Measurements from ENCODE around the gene OPCML. TPM values are rescaled to one million over a fixed set of nuclear protein-coding genes. Genes with fewer than 3 reads are reported as not detected.

Gene OPCML
- total RNA-seq, 1 donor from 2014 or later: 1.2 TPM

- no peaks in the 10 kb centered on the region for H3K4me1 Mint-ChIP-seq
- H3K9me3 Mint-ChIP-seq: no peaks in the 10 kb centered on the region
- H3K27me3 Mint-ChIP-seq (ENCODE audit: low read depth): no peaks in the 10 kb centered on the region
- DNase-seq (ENCODE audit: low read depth, low spot score): no peak
- H3K36me3 Mint-ChIP-seq (ENCODE audit: low read depth): no peaks in the 10 kb centered on the region
- H3K4me3 Mint-ChIP-seq: no peak overlapping the region
- TF ChIP-seq CTCF (conservative IDR thresholded peaks at IDR 0.05): no peak
- no peak overlapping the region for H3K27ac Mint-ChIP-seq (ENCODE audit: unreplicated experiment)
Measured at GRCh38 chr11:132658004-132658403, 874.3 kb downstream of the OPCML start.

- H3K4me1 Mint-ChIP-seq: no peaks in the 10 kb centered on the region
- H3K36me3 Mint-ChIP-seq (ENCODE audit: low read depth): no peaks in the 10 kb centered on the region
- H3K9me3 Mint-ChIP-seq: no peaks in the 10 kb centered on the region
- H3K27ac Mint-ChIP-seq (ENCODE audit: unreplicated experiment): no peak overlapping the region
- H3K27me3 Mint-ChIP-seq (ENCODE audit: low read depth): no peaks in the 10 kb centered on the region
- no peak overlapping the region for H3K4me3 Mint-ChIP-seq
- DNase-seq (ENCODE audit: low read depth, low spot score): no peak
- TF ChIP-seq CTCF (conservative IDR thresholded peaks at IDR 0.05): no peak
Measured at GRCh38 chr11:132655187-132655855, 877.0 kb downstream of the OPCML start.

- DNase-seq (ENCODE audit: low read depth, low spot score): no peak
- Mint-ChIP-seq H3K36me3 (ENCODE audit: low read depth) (no peaks in the 10 kb centered on the region), H3K4me3 (no peak overlapping the region), H3K27ac (ENCODE audit: unreplicated experiment) (no peak overlapping the region), H3K4me1 (no peaks in the 10 kb centered on the region), H3K9me3 (no peaks in the 10 kb centered on the region), H3K27me3 (ENCODE audit: low read depth) (no peaks in the 10 kb centered on the region)
- no peak for TF ChIP-seq CTCF (conservative IDR thresholded peaks at IDR 0.05)
Measured at GRCh38 chr11:132653237-132653636, 879.1 kb downstream of the OPCML start.

GRCh38 chr11:132650969-132651720, 881.2 kb downstream of the OPCML start:
- Mint-ChIP-seq H3K27me3 (ENCODE audit: low read depth) (no peaks in the 10 kb centered on the region), H3K36me3 (ENCODE audit: low read depth) (no peaks in the 10 kb centered on the region), H3K4me3 (no peak overlapping the region), H3K9me3 (no peaks in the 10 kb centered on the region), H3K4me1 (no peaks in the 10 kb centered on the region), H3K27ac (ENCODE audit: unreplicated experiment) (no peak overlapping the region)
- TF ChIP-seq CTCF (conservative IDR thresholded peaks at IDR 0.05): no peak
- DNase-seq (ENCODE audit: low read depth, low spot score): no peak

- Mint-ChIP-seq H3K27me3 (ENCODE audit: low read depth) (no peaks in the 10 kb centered on the region), H3K9me3 (no peaks in the 10 kb centered on the region), H3K36me3 (ENCODE audit: low read depth) (no peaks in the 10 kb centered on the region), H3K27ac (ENCODE audit: unreplicated experiment) (no peak overlapping the region), H3K4me1 (no peaks in the 10 kb centered on the region), H3K4me3 (no peak overlapping the region)
- no peak for DNase-seq (ENCODE audit: low read depth, low spot score)
- no peak for TF ChIP-seq CTCF (conservative IDR thresholded peaks at IDR 0.05)
Measured at GRCh38 chr11:132649277-132649676, 883.0 kb downstream of the OPCML start.

Measured in neural crest cell (in vitro differentiated cells).